Nephron (organoid): ENCODE results near the gene DDX1.
"Not testable (repeated sequence)": the region's sequence is repeated elsewhere in the genome, so short reads cannot be mapped to it uniquely, and the experiment has no call there.

Experiments used
- H3K27ac Mint-ChIP-seq, 3 experiments: 2 replicates each; pipeline ENCODE4 v1.8.0; 2020; ENCODE audit warnings: mixed read lengths in 3 of 3, mild to moderate bottlenecking in 2 of 3, moderate library complexity in 1 of 3
- H3K27me3 Mint-ChIP-seq: 2 replicates; pipeline ENCODE4 v1.8.0; 2021; ENCODE audit warnings: low read depth, mild to moderate bottlenecking, moderate library complexity, mixed read lengths
- H3K36me3 Mint-ChIP-seq: 2 replicates; pipeline ENCODE4 v1.8.0; 2020; ENCODE audit warnings: low read depth, mixed read lengths
- H3K4me1 Mint-ChIP-seq: 2 replicates; pipeline ENCODE4 v1.8.0; 2020; ENCODE audit warnings: mixed read lengths
- H3K4me3 Mint-ChIP-seq, 3 experiments: 2 replicates each; pipeline ENCODE4 v1.8.0; 2020; ENCODE audit warnings: mild to moderate bottlenecking in 3 of 3, mixed read lengths in 3 of 3, moderate library complexity in 2 of 3
- H3K9me3 Mint-ChIP-seq: 2 replicates; pipeline ENCODE4 v1.8.0; 2020; ENCODE audit warnings: mixed read lengths
- CTCF ChIP-seq, 3 experiments: fragments of 200-600 bp; sonication (generic); IDR thresholded peaks; one replicate each; pipeline ENCODE4 v1.5.0; 2021; ENCODE audit warnings: antibody characterized with exemption in 3 of 3; ENCODE audit not compliant: unreplicated experiment in 3 of 3

The DDX1 gene

GRCh38 chr2:15607709-15608391, 16.2 kb downstream of the DDX1 start:
- TF ChIP-seq CTCF (IDR thresholded peaks at IDR 0.05; ENCODE audit: unreplicated experiment in 3 of 3) = no peak
- H3K4me1 Mint-ChIP-seq = no peaks in the 10 kb centered on the region
- H3K36me3 Mint-ChIP-seq = peaks cover 73% of the 10 kb centered on the region
- H3K27ac Mint-ChIP-seq = no peak overlapping the region
- peaks cover 6% of the 10 kb centered on the region for H3K9me3 Mint-ChIP-seq
- no peaks in the 10 kb centered on the region for H3K27me3 Mint-ChIP-seq
- no peak overlapping the region for H3K4me3 Mint-ChIP-seq

GRCh38 chr2:15608392-15608761, 16.7 kb downstream of the DDX1 start:
- Mint-ChIP-seq H3K4me3 (no peak overlapping the region), H3K9me3 (peaks cover 6% of the 10 kb centered on the region), H3K27me3 (no peaks in the 10 kb centered on the region), H3K27ac (no peak overlapping the region), H3K36me3 (peaks cover 73% of the 10 kb centered on the region), H3K4me1 (no peaks in the 10 kb centered on the region)
- no peak for TF ChIP-seq CTCF (IDR thresholded peaks at IDR 0.05; ENCODE audit: unreplicated experiment in 3 of 3)

GRCh38 chr2:15609341-15610042, 17.8 kb downstream of the DDX1 start:
- Mint-ChIP-seq H3K27me3 (no peaks in the 10 kb centered on the region), H3K27ac (no peak overlapping the region), H3K9me3 (peaks cover 6% of the 10 kb centered on the region), H3K4me1 (no peaks in the 10 kb centered on the region), H3K36me3 (peaks cover 73% of the 10 kb centered on the region), H3K4me3 (no peak overlapping the region)
- no peak for TF ChIP-seq CTCF (IDR thresholded peaks at IDR 0.05; ENCODE audit: unreplicated experiment in 3 of 3)

GRCh38 chr2:15610430-15610952, 18.8 kb downstream of the DDX1 start:
- TF ChIP-seq CTCF (IDR thresholded peaks at IDR 0.05; ENCODE audit: unreplicated experiment in 3 of 3) = no peak
- no peak overlapping the region for H3K27ac Mint-ChIP-seq
- H3K4me3 Mint-ChIP-seq = no peak overlapping the region
- peaks cover 6% of the 10 kb centered on the region for H3K9me3 Mint-ChIP-seq
- no peaks in the 10 kb centered on the region for H3K27me3 Mint-ChIP-seq
- no peaks in the 10 kb centered on the region for H3K4me1 Mint-ChIP-seq
- H3K36me3 Mint-ChIP-seq = peaks cover 73% of the 10 kb centered on the region

- H3K36me3 Mint-ChIP-seq = peaks cover 68% of the 10 kb centered on the region
- not testable (repeated sequence) for H3K4me3 Mint-ChIP-seq, H3K9me3 Mint-ChIP-seq, H3K27me3 Mint-ChIP-seq, H3K27ac Mint-ChIP-seq, H3K4me1 Mint-ChIP-seq
These were observed 20.4 kb downstream of the DDX1 start for GRCh38 chr2:15612101-15612500.

- Mint-ChIP-seq H3K9me3 (peaks cover 6% of the 10 kb centered on the region), H3K4me3 (no peak overlapping the region)
These were observed 22.2 kb downstream of the DDX1 start for GRCh38 chr2:15613736-15614429.

More at GRCh38 chr2:15613736-15614429, 22.2 kb downstream of the DDX1 start:
- H3K27me3 Mint-ChIP-seq = no peaks in the 10 kb centered on the region
- TF ChIP-seq CTCF (IDR thresholded peaks at IDR 0.05; ENCODE audit: unreplicated experiment in 3 of 3) = no peak
- H3K4me1 Mint-ChIP-seq = no peaks in the 10 kb centered on the region
- H3K27ac Mint-ChIP-seq = peak overlapping the region in 1 of 3 experiments; percentile 5
- H3K36me3 Mint-ChIP-seq = peaks cover 55% of the 10 kb centered on the region
